ENCODE data around the gene DOCK3.

DOCK3 gene

GRCh38 chr3:50648944-50649343 is 25.8 kb upstream of the DOCK3 start:
- no peak for TF ChIP-seq EZH2 (IDR thresholded peaks at IDR 0.05)
- TF ChIP-seq POLR2AphosphoS5 (IDR thresholded peaks at IDR 0.05; ENCODE audit: borderline replicate concordance, low read depth, low read length): no peak
- no peak for TF ChIP-seq FOXP2 (optimal IDR thresholded peaks at IDR 0.05; ENCODE audit: control extremely low read depth, extremely low read length, insufficient read depth)
- no peak overlapping the region for H3K4me3 ChIP-seq
- no peak overlapping the region for H3K27ac ChIP-seq
- no peaks in the 10 kb centered on the region for H3K9me3 ChIP-seq (ENCODE audit: low read depth, low read length)
- H3K36me3 ChIP-seq (ENCODE audit: insufficient read depth, low read length): no peaks in the 10 kb centered on the region
- DNase-seq (ENCODE audit: low read depth, low spot score): no peak
- no peak overlapping the region for H3K9ac ChIP-seq (ENCODE audit: insufficient read length)

GRCh38 chr3:50649451-50649931 is 25.2 kb upstream of the DOCK3 start:
- H3K9ac ChIP-seq (ENCODE audit: insufficient read length): no peak overlapping the region
- no peak overlapping the region for H3K4me3 ChIP-seq
- no peak overlapping the region for H3K27ac ChIP-seq
- TF ChIP-seq EZH2 (IDR thresholded peaks at IDR 0.05) (no peak), FOXP2 (optimal IDR thresholded peaks at IDR 0.05; ENCODE audit: control extremely low read depth, extremely low read length, insufficient read depth) (no peak), POLR2AphosphoS5 (IDR thresholded peaks at IDR 0.05; ENCODE audit: borderline replicate concordance, low read depth, low read length) (no peak)
- no peak for DNase-seq (ENCODE audit: low read depth, low spot score)
- no peaks in the 10 kb centered on the region for H3K36me3 ChIP-seq (ENCODE audit: insufficient read depth, low read length)
- H3K9me3 ChIP-seq (ENCODE audit: low read depth, low read length): no peaks in the 10 kb centered on the region

GRCh38 chr3:50650018-50650417 is 24.7 kb upstream of the DOCK3 start:
- no peak for DNase-seq (ENCODE audit: low read depth, low spot score)

GRCh38 chr3:50651445-50651844 is 23.3 kb upstream of the DOCK3 start:
- Histone ChIP-seq H3K36me3 (ENCODE audit: insufficient read depth, low read length) (no peaks in the 10 kb centered on the region), H3K9ac (ENCODE audit: insufficient read length) (no peak overlapping the region), H3K4me3 (no peak overlapping the region), H3K9me3 (ENCODE audit: low read depth, low read length) (no peaks in the 10 kb centered on the region), H3K27ac (no peak overlapping the region)
- TF ChIP-seq EZH2 (IDR thresholded peaks at IDR 0.05) (no peak), FOXP2 (optimal IDR thresholded peaks at IDR 0.05; ENCODE audit: control extremely low read depth, extremely low read length, insufficient read depth) (no peak), POLR2AphosphoS5 (IDR thresholded peaks at IDR 0.05; ENCODE audit: borderline replicate concordance, low read depth, low read length) (no peak)
- DNase-seq (ENCODE audit: low read depth, low spot score): no peak

More at GRCh38 chr3:50650018-50650417, 24.7 kb upstream of the DOCK3 start:
- Histone ChIP-seq H3K9ac (ENCODE audit: insufficient read length) (no peak overlapping the region), H3K4me3 (no peak overlapping the region), H3K27ac (no peak overlapping the region), H3K36me3 (ENCODE audit: insufficient read depth, low read length) (no peaks in the 10 kb centered on the region), H3K9me3 (ENCODE audit: low read depth, low read length) (no peaks in the 10 kb centered on the region)
- TF ChIP-seq EZH2 (IDR thresholded peaks at IDR 0.05) (no peak), FOXP2 (optimal IDR thresholded peaks at IDR 0.05; ENCODE audit: control extremely low read depth, extremely low read length, insufficient read depth) (no peak), POLR2AphosphoS5 (IDR thresholded peaks at IDR 0.05; ENCODE audit: borderline replicate concordance, low read depth, low read length) (no peak)

GRCh38 chr3:50651920-50652529 is 22.7 kb upstream of the DOCK3 start:
- H3K9me3 ChIP-seq (ENCODE audit: low read depth, low read length): no peaks in the 10 kb centered on the region
- no peak overlapping the region for H3K9ac ChIP-seq (ENCODE audit: insufficient read length)
- no peak overlapping the region for H3K4me3 ChIP-seq
- no peak overlapping the region for H3K27ac ChIP-seq
- no peaks in the 10 kb centered on the region for H3K36me3 ChIP-seq (ENCODE audit: insufficient read depth, low read length)
- DNase-seq (ENCODE audit: low read depth, low spot score): no peak
- TF ChIP-seq FOXP2 (optimal IDR thresholded peaks at IDR 0.05; ENCODE audit: control extremely low read depth, extremely low read length, insufficient read depth) (no peak), POLR2AphosphoS5 (IDR thresholded peaks at IDR 0.05; ENCODE audit: borderline replicate concordance, low read depth, low read length) (no peak), EZH2 (IDR thresholded peaks at IDR 0.05) (no peak)

- no peak for DNase-seq (ENCODE audit: low read depth, low spot score)
- TF ChIP-seq POLR2AphosphoS5 (IDR thresholded peaks at IDR 0.05; ENCODE audit: borderline replicate concordance, low read depth, low read length) (no peak), EZH2 (IDR thresholded peaks at IDR 0.05) (no peak), FOXP2 (optimal IDR thresholded peaks at IDR 0.05; ENCODE audit: control extremely low read depth, extremely low read length, insufficient read depth) (no peak)
- H3K36me3 ChIP-seq (ENCODE audit: insufficient read depth, low read length): no peaks in the 10 kb centered on the region
- H3K9me3 ChIP-seq (ENCODE audit: low read depth, low read length): no peaks in the 10 kb centered on the region
- H3K4me3 ChIP-seq: no peak overlapping the region
- no peak overlapping the region for H3K9ac ChIP-seq (ENCODE audit: insufficient read length)
- H3K27ac ChIP-seq: no peak overlapping the region
Measured at GRCh38 chr3:50652709-50653108, 22.0 kb upstream of the DOCK3 start.

- TF ChIP-seq POLR2AphosphoS5 (IDR thresholded peaks at IDR 0.05; ENCODE audit: borderline replicate concordance, low read depth, low read length): no peak
- no peak for TF ChIP-seq FOXP2 (optimal IDR thresholded peaks at IDR 0.05; ENCODE audit: control extremely low read depth, extremely low read length, insufficient read depth)
- no peak for TF ChIP-seq EZH2 (IDR thresholded peaks at IDR 0.05)
- H3K4me3 ChIP-seq: no peak overlapping the region
- no peak overlapping the region for H3K27ac ChIP-seq
- H3K36me3 ChIP-seq (ENCODE audit: insufficient read depth, low read length): no peaks in the 10 kb centered on the region
- DNase-seq (ENCODE audit: low read depth, low spot score): no peak
- no peak overlapping the region for H3K9ac ChIP-seq (ENCODE audit: insufficient read length)
- H3K9me3 ChIP-seq (ENCODE audit: low read depth, low read length): no peaks in the 10 kb centered on the region
Measured at GRCh38 chr3:50653937-50654595, 20.7 kb upstream of the DOCK3 start.

- DNase-seq (ENCODE audit: low read depth, low spot score): no peak
- H3K9ac ChIP-seq (ENCODE audit: insufficient read length): no peak overlapping the region
- TF ChIP-seq POLR2AphosphoS5 (IDR thresholded peaks at IDR 0.05; ENCODE audit: borderline replicate concordance, low read depth, low read length) (no peak), FOXP2 (optimal IDR thresholded peaks at IDR 0.05; ENCODE audit: control extremely low read depth, extremely low read length, insufficient read depth) (no peak), EZH2 (IDR thresholded peaks at IDR 0.05) (no peak)
- H3K4me3 ChIP-seq: no peak overlapping the region
- H3K9me3 ChIP-seq (ENCODE audit: low read depth, low read length): no peaks in the 10 kb centered on the region
- no peaks in the 10 kb centered on the region for H3K36me3 ChIP-seq (ENCODE audit: insufficient read depth, low read length)
- H3K27ac ChIP-seq: no peak overlapping the region
Measured at GRCh38 chr3:50655009-50655830, 19.5 kb upstream of the DOCK3 start.
